HG02981 (cell line): Measurements from ENCODE around the gene LUZP2.

ENCODE experiments used
- ATAC-seq: cut with Tn5 transposase; IDR thresholded peaks from one replicate; pipeline ENCODE4 v1.9.1; 2021; ENCODE audit warnings: mild to moderate bottlenecking, moderate library complexity; ENCODE audit not compliant: unreplicated experiment

LUZP2 gene

GRCh38 chr11:24708616-24709015, 211.8 kb downstream of the LUZP2 start:
- ATAC-seq, result no peak

- no peak for ATAC-seq
Observed at GRCh38 chr11:24709928-24710565, 213.2 kb downstream of the LUZP2 start.

DNA sequence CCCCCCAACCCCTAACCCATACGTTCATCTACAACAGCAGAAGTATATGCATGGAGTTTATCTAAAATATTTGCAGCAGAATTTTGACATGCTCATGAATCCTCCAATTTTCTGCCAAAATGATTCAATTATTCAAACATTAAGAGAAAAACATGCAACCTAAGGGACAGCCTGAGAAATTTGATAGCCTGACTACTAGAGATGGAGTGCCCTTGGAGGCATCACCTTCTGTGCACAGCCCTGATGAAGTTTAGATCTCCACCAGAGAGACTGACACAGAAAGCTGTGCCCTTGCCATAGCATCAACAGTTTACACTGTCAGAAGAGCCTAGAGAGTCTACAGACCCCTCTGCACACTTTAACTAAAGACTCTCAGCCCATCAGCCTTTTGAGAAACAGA, 217.7 kb downstream of the LUZP2 start:
- no peak for ATAC-seq

GRCh38 chr11:24716403-24716802, 219.6 kb downstream of the LUZP2 start:
- no peak for ATAC-seq

DNA sequence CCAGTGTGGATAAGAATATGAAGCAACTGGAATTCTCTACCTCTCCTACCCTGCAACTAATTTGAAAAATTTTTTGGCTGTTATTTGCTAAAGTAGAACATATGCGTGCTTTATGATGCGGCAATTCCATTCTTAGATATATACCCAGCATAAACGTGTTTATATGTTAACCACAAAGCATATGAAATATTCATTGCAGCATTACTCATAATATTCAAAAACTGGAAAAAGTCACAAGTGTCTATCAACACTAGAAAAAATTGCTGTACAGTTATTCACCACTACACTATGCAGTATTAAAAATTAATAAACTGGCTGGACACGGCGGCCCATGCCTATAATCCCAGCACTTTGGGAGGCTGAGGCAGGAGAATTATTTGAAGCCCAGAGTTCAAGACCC, 226.4 kb downstream of the LUZP2 start:
- no peak for ATAC-seq

- ATAC-seq, result no peak
Observed at GRCh38 chr11:24731554-24731953, 234.7 kb downstream of the LUZP2 start.

- ATAC-seq, result no peak
Observed at GRCh38 chr11:24734742-24735237, 237.9 kb downstream of the LUZP2 start.

GRCh38 chr11:24738972-24739371, 242.1 kb downstream of the LUZP2 start:
- no peak for ATAC-seq

DNA sequence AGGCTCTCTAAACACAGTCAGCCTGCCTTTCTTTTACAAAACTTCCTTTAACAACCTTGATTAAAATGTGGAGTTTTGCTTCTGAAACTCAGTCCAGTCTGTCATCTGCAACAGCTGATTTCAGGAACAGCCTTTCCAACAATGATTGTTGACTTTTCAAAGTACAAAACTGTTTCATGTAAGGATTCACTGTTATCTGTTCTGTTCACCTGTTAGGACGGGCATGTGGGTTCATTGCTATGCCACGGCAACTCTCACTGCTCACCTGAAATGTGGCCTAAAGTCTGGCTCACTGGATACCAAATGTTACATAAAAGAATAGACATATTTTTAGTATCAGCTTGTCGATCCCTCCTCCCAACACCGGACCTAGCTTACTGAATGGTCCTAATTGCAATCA, 242.8 kb downstream of the LUZP2 start:
- no peak for ATAC-seq

DNA sequence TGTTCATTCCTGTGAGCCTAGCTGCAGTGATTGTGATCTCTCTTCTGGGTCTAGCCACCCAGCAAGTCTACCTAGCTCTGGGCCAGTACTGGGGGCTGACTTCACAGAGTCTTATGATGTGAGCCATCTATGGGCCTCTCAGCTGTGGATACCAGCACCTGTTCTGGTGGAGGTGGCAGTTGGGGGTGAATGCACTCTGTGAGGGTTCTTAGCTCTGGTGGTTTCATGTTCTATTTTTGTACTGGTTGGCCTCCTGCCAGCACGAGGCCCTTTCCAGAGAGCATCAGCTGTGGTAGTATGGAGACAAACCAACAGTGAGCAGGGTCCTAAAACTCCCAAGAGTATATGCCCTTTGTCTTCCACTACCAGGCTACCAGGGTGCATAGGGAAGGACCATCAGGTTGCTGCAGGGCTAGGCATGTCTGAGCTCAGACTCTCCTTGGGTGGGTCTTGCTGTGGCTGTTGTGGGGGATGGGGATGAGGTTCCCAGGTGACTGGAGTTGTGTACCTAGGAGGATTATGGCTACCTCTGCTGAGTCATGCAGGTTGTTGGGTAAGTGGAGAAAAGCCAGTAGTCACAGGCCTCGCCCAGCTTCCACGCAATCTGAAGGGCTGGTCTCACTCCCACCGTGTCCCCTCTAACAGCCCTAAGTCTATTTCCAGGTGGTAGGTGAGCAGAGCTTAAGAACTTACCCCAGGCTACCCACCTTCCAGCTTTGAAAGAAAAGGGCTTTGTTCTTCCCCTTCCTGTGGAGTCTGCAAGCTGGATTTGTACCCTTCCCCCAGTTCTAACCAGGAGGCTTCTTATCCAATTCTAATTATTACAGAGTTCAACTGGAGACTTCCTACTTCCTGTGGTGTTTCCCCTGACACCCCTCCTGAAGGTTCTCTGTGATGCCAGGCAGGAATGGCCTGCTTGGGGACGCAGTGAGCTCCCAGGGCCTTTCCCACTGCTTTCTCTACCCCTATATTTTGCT, 250.7 kb downstream of the LUZP2 start:
- ATAC-seq, result no peak

DNA sequence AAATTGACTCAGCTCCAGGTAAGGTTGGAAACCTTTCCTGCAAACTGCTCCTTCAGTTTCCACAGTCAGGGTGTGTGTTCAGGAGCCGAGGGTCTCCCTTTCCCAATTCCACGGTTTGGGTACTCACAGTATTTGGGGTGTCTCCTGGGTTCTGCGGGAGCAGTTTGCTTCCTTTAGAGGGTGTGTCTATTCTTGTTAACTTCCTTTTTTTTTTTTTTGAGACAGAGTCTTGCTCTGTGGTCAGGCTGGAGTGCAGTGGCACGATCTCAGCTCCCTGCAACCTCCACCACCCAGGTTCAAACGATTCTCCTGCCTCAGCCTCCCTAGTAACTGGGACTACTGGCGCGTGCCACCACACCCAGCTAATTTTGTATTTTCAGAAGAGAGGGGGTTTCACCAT, 251.4 kb downstream of the LUZP2 start:
- ATAC-seq, result no peak

DNA sequence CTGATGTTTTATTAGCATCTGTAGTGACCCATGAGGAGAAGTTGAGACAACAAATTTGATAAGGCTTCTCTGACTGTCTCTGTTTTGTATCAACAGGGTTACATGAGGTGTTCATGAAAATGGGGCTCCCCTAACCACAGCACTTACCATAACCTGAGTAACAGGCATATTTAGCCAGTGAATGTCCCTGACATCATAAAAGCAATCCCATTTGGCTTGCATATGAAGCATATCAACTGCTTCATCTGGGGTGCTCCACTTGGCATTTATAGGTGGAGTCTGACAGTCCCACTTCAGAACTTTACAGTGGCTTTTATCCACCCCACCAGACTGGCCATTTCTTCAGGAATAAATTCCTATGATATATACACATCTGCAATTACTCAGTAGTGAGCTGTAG, 257.6 kb downstream of the LUZP2 start:
- ATAC-seq, result no peak

- ATAC-seq, result no peak
Observed at GRCh38 chr11:24755260-24755839, 258.5 kb downstream of the LUZP2 start.

DNA sequence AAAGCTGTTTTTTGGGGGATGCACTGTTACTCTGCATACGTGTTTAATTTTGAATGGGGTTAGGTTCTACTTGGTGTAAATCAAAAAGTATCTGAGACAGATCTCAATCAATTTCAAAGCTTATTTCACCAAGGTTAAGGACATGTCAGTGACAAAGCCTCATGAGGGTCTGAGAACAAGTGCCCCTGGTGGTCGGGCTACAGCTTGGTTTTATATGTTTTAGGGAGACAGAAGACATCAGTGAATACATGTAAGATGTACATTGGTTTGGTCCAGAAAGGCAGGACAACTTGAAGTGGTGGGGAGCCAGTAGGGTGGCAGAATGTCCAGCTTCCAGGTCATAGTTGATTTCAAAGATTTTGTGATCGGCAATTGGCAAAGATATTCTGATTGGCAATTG, 262.9 kb downstream of the LUZP2 start:
- ATAC-seq, result no peak

GRCh38 chr11:24760681-24761080, 263.8 kb downstream of the LUZP2 start:
- no peak for ATAC-seq

DNA sequence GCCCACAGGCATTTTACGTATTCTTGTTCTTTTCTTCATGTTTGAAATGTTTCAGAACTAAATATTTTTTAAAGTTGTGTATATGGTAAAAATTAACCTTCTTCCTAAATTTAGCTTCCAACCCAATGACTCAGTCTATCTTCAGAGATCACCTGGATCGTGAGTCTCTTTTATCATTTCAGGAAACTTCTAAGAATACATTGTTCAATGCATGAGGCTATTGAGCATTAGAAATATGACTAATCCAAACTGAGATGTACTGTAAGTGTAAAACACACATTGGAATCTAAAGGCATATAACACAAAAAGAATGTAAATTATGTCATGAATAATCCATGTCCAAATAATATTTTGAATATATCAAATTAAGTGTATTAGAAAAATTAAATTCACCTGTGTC, 265.2 kb downstream of the LUZP2 start:
- ATAC-seq, result no peak

GRCh38 chr11:24767411-24767810, 270.6 kb downstream of the LUZP2 start:
- ATAC-seq, result no peak

GRCh38 chr11:24773322-24773721, 276.5 kb downstream of the LUZP2 start:
- ATAC-seq, result no peak

DNA sequence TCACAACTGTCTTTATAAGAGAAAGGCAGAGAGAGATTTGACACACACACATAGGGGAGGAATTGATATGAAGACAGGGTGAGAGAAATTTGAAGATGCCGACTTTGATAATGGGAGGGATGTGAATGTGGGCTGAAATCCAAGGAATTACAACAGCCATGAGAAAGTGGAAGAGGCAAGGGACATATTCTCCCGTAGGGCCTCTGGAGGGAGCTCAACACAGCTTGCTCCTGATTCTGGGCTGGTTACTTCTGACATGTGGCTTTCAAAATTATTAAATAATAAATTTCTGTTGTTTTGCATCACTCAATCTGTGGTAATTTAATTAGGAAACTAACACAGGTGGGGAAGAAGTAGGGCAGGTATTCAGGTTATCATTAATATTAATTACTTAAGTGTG, 282.9 kb downstream of the LUZP2 start:
- no peak for ATAC-seq

DNA sequence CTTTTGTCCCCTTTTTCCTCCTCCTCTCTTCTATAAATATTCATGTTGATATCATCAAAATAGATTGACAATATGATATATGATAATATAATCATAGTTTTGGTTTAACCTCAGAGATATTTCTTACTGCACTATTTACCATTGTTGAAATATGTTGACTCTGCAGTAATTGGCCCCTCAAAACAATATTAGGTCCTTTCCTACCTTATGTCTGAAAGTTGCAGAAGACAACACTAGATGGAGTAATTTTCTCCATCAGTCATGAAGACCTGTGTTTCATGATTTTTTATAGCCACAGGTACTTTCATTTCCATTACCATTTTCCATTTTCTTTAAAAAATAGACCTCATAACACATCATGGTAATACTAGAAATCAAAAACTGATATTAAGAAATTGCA, 284.4 kb downstream of the LUZP2 start:
- no peak for ATAC-seq

DNA sequence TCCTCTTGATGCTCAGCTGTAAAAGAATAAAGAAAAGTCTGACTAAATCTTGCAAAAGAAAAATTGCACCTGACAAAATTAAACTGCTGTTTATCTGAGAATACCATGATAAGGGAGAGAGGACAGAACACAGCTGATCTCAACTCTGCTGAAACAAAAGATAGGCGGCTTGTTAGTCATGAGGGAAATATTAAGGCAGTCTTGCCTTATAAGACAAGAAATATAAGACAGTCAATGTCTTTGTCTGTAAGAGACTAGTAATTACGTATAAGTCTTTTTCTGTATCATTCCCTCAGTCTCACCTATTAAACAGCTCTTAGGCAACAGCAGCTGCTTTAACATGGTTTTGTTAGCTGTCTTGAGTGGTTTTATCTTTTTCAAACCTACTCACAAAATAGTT, 296.6 kb downstream of the LUZP2 start:
- ATAC-seq, result no peak

DNA sequence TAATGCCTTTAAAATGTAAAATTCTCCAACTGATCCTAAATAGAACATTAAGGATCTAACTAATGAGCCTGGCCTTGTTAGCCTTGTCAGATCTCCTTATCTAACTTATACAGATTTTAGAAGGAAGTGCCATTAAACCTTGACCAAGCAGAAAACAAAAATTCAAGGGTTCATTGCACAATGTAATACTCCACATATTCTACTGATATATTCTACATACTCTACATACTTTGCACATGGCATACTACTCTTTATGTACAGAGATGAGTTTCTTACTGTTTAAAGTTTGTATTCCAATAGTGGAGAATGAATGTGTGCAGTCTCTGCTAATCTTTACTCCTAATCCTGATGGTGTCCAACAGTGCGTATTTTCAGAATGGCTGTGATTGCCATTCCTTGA, 297.2 kb downstream of the LUZP2 start:
- ATAC-seq, result no peak
